GM10847 (cell line): ENCODE results near the gene GALR3.

Source experiments
- POLR2A ChIP-seq: IDR thresholded peaks from 2 replicates; pipeline ENCODE4 v1.6.1; 2011; ENCODE audit not compliant: insufficient read length; ENCODE audit errors: extremely low read depth

GALR3 gene

GRCh38 chr22:37823134-37823985 lies at the start of gene GALR3:
Gene GALR3, plus strand, starts transcription at chr22:37823382. Its CDS starts 25 bp downstream, at chr22:37823407.
- no peak for TF ChIP-seq POLR2A

GRCh38 chr22:37774728-37775127 lies 48.5 kb upstream of the GALR3 start:
- TF ChIP-seq POLR2A: no peak

- TF ChIP-seq POLR2A: no peak
Measured at GRCh38 chr22:37775785-37776638, 47.2 kb upstream of the GALR3 start.

GRCh38 chr22:37776639-37777005 lies 46.6 kb upstream of the GALR3 start:
- TF ChIP-seq POLR2A: no peak

- no peak for TF ChIP-seq POLR2A
Measured at GRCh38 chr22:37777122-37777687, 46.0 kb upstream of the GALR3 start.

- TF ChIP-seq POLR2A: no peak
Measured at GRCh38 chr22:37778370-37779009, 44.7 kb upstream of the GALR3 start.

- TF ChIP-seq POLR2A: no peak
Measured at GRCh38 chr22:37781434-37782059, 41.6 kb upstream of the GALR3 start.

- no peak for TF ChIP-seq POLR2A
Measured at GRCh38 chr22:37782340-37783168, 40.6 kb upstream of the GALR3 start.

- TF ChIP-seq POLR2A: no peak
Measured at GRCh38 chr22:37784829-37785495, 38.2 kb upstream of the GALR3 start.

- TF ChIP-seq POLR2A: no peak
Measured at GRCh38 chr22:37790234-37790633, 32.9 kb upstream of the GALR3 start.

GRCh38 chr22:37792494-37792893 lies 30.7 kb upstream of the GALR3 start:
- TF ChIP-seq POLR2A: no peak

GRCh38 chr22:37794376-37794775 lies 28.8 kb upstream of the GALR3 start:
- TF ChIP-seq POLR2A: no peak

GRCh38 chr22:37796079-37796478 lies 27.1 kb upstream of the GALR3 start:
- TF ChIP-seq POLR2A: no peak
